NB4 (cell line): ENCODE results near the gene CA10.

Experiments
- DNase-seq: peaks from one replicate; pipeline ENCODE4 v3.0.0; 2010; ENCODE audit warnings: low read depth
- H3K4me3 ChIP-seq: one replicate; pipeline ENCODE4 v1.5.1; 2011; ENCODE audit warnings: mild to moderate bottlenecking, low read depth, low read length, moderate library complexity
- MYC ChIP-seq: IDR thresholded peaks from 2 replicates; pipeline ENCODE4 v1.6.1; 2011; ENCODE audit warnings: low read depth, low read length
- POLR2A ChIP-seq: IDR thresholded peaks from 2 replicates; pipeline ENCODE4 v1.6.1; 2011; ENCODE audit warnings: mild to moderate bottlenecking; ENCODE audit not compliant: insufficient read length; ENCODE audit errors: extremely low read depth
- TF ChIP-seq, protein P1 (sequence below): IDR thresholded peaks from one replicate; pipeline ENCODE4 v1.5.1; 2012; ENCODE audit warnings: low read depth, low read length
- TF ChIP-seq, protein P2 (sequence below): IDR thresholded peaks from 2 replicates; pipeline ENCODE4 v1.6.1; 2011; ENCODE audit warnings: low read depth, low read length

The CA10 gene

GRCh38 chr17:51830886-51831285, 327.6 kb downstream of the CA10 start:
- DNase-seq = no peak
- H3K4me3 ChIP-seq = no peak overlapping the region
- TF ChIP-seq, protein P1, sequence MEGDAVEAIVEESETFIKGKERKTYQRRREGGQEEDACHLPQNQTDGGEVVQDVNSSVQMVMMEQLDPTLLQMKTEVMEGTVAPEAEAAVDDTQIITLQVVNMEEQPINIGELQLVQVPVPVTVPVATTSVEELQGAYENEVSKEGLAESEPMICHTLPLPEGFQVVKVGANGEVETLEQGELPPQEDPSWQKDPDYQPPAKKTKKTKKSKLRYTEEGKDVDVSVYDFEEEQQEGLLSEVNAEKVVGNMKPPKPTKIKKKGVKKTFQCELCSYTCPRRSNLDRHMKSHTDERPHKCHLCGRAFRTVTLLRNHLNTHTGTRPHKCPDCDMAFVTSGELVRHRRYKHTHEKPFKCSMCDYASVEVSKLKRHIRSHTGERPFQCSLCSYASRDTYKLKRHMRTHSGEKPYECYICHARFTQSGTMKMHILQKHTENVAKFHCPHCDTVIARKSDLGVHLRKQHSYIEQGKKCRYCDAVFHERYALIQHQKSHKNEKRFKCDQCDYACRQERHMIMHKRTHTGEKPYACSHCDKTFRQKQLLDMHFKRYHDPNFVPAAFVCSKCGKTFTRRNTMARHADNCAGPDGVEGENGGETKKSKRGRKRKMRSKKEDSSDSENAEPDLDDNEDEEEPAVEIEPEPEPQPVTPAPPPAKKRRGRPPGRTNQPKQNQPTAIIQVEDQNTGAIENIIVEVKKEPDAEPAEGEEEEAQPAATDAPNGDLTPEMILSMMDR = no peak
- TF ChIP-seq MYC = no peak
- TF ChIP-seq, protein P2, sequence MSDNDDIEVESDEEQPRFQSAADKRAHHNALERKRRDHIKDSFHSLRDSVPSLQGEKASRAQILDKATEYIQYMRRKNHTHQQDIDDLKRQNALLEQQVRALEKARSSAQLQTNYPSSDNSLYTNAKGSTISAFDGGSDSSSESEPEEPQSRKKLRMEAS = no peak
- TF ChIP-seq POLR2A = no peak

DNA sequence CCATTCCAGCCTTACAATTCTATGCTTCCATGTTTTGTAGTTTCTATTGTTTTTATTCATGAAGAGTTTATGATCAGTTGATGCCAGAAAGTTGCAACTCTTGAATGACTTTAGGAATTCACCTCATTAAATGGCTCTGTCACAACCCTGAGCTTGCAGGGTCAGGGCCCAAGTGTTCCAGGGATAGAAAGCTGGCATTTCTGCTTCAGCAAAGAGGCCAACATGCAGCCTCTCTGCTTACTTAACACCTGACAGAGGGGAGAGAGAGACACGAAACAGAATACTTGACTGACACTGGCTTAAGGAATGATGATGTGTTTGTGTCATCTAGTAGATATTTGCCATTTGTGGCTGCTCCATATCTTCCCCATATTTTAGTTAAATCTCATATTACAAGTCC, 328.1 kb downstream of the CA10 start:
- TF ChIP-seq POLR2A (no peak), MYC (no peak)
- TF ChIP-seq, protein P1 = no peak
- TF ChIP-seq, protein P2 = no peak

DNA sequence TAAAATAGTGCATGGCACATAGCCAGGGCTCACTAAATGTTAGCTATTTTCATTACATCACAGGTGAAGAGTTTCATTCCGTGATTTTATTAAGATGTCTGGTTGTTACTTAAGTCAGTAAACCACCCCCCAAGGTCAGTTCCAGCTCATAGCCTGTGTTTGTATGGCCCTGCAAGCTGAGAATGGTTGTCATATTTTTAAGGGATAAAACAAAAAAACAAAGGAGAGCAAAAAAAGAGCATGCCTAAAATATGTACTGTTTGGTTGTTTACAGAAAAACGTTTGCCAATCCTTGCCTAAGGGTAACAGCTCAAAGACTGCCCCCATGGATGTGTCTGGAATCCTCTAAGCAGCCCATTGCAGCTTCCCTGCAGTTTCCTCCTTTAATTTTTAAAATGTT, 329.6 kb downstream of the CA10 start:
- no peak for DNase-seq
- TF ChIP-seq, protein P1 = no peak
- TF ChIP-seq MYC (no peak), POLR2A (no peak)
- TF ChIP-seq, protein P2 = no peak

More for the DNA sequence above, 328.1 kb downstream of the CA10 start:
- DNase-seq = no peak
- no peak overlapping the region for H3K4me3 ChIP-seq

GRCh38 chr17:51827140-51827539, 331.4 kb downstream of the CA10 start:
- no peak for DNase-seq
- TF ChIP-seq, protein P2 = no peak
- TF ChIP-seq MYC (no peak), POLR2A (no peak)
- TF ChIP-seq, protein P1 = no peak
- no peak overlapping the region for H3K4me3 ChIP-seq

More for the DNA sequence above, 329.6 kb downstream of the CA10 start:
- no peak overlapping the region for H3K4me3 ChIP-seq

DNA sequence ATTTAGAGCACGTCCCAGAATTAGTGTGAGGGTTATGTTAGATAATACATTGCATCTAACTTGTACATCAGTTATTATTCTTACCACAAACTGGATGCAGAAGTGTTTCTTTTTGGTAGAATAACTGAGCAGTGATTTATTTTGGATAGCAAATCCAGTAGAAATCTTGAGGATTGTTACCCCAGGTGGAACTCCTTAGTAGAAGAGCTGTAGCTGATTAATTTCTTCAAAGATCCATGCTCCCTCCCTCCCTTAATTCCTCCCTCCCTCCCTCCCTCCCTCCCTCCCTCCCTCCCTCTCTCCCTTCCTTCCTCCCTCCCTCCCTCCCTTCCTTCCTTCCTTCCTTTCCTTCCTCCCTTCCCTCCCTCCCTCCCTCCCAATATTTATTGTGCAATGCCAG, 337.7 kb downstream of the CA10 start:
- no peak for DNase-seq
- no peak overlapping the region for H3K4me3 ChIP-seq
- TF ChIP-seq, protein P2 = no peak
- TF ChIP-seq, protein P1 = no peak
- TF ChIP-seq MYC (no peak), POLR2A (no peak)

DNA sequence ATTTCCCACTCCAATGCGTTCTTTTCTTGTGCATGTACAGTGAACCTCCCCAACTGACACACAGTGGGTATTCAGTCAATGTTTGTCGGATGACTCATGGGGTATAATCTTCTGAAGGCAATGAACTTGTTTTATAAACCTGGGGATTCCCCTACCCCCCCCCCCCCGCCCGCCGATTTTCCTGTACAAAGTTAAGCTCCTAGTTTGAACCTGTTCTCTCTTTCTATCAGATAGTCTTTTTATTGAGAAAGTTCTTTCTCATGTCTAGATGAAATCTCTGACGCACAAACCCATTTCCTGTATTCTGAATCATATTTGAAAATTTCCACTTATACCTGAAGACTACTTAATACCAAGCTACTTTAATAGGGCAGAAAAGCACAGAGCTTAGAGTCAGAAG, 338.3 kb downstream of the CA10 start:
- DNase-seq = no peak
- H3K4me3 ChIP-seq = no peak overlapping the region
- TF ChIP-seq, protein P1 = no peak
- TF ChIP-seq POLR2A = no peak
- TF ChIP-seq MYC = no peak
- TF ChIP-seq, protein P2 = no peak
